Naive thymus-derived CD4-positive, alpha-beta T cell (primary cell): ENCODE results near the gene CCDC85A. TPM values are rescaled to one million over a fixed set of nuclear protein-coding genes. Genes with fewer than 3 reads are reported as not detected.

Experiments
- ATAC-seq: fragments of 150-1000 bp; cut with Tn5 transposase; 2 replicates; pipeline ENCODE4 v1.10.0; 2021; ENCODE audit warnings: mild to moderate bottlenecking, moderate library complexity
- CTCF ChIA-PET: fragments of 350-600 bp; sonication (Branson Sonifier 250); formaldehyde crosslinking; loops from one replicate; lab custom pipeline; 2021; ENCODE audit warnings: antibody characterized with exemption; lab: Charles Lee
- POLR2A ChIA-PET: fragments of 350-600 bp; sonication (Branson Sonifier 250); formaldehyde crosslinking; loops from one replicate; lab custom pipeline; 2021; ENCODE audit warnings: antibody characterized with exemption, inconsistent platforms; lab: Charles Lee
- DNase-seq, 9 donors: peaks; one replicate each; pipeline versions ENCODE4 v3.0.0 to v3.0.0-alpha.2; 2020 to 2022; ENCODE audit warnings: mixed read lengths in 1 of 9
- H3K27ac ChIP-seq: one replicate; pipeline ENCODE4 v1.7.0; 2013; ENCODE audit warnings: mild to moderate bottlenecking, low read depth, low read length, moderate library complexity
- H3K27me3 ChIP-seq, 2 donors: one replicate each; pipeline ENCODE4 v1.7.0; 2013; ENCODE audit warnings: low read length in 2 of 2, mild to moderate bottlenecking in 2 of 2, moderate library complexity in 2 of 2; ENCODE audit not compliant: control insufficient read depth in 2 of 2, insufficient read depth in 2 of 2
- H3K36me3 ChIP-seq, 3 experiments: 1 replicate in 2 of 3; 2 replicates in 1 of 3; pipeline ENCODE4 v1.7.0; 2013; ENCODE audit warnings: low read length in 3 of 3, mild to moderate bottlenecking in 3 of 3, moderate library complexity in 1 of 3; ENCODE audit not compliant: insufficient read depth in 3 of 3, control insufficient read depth in 2 of 3
- H3K4me1 ChIP-seq, 2 donors: one replicate each; pipeline ENCODE4 v1.7.0; 2013; ENCODE audit warnings: low read length in 2 of 2, mild to moderate bottlenecking in 2 of 2, moderate library complexity in 1 of 2; ENCODE audit not compliant: control insufficient read depth in 2 of 2, insufficient read depth in 2 of 2
- H3K4me3 ChIP-seq: 2 replicates; pipeline ENCODE4 v1.7.0; 2013; ENCODE audit warnings: mild to moderate bottlenecking, low read length
- H3K9me3 ChIP-seq, 3 experiments: 1 replicate in 2 of 3; 2 replicates in 1 of 3; pipeline ENCODE4 v1.7.0; 2013; ENCODE audit warnings: low read length in 3 of 3; ENCODE audit not compliant: control insufficient read depth in 2 of 3
- H3K27ac Mint-ChIP-seq, 9 donors: one replicate each; pipeline ENCODE4 v1.8.0; 2020 to 2022; ENCODE audit warnings: mixed read lengths in 9 of 9, mild to moderate bottlenecking in 8 of 9, moderate library complexity in 5 of 9, inconsistent platforms in 2 of 9
- H3K27me3 Mint-ChIP-seq, 5 donors: one replicate each; pipeline ENCODE4 v1.8.0; 2021 to 2022; ENCODE audit warnings: mixed read lengths in 5 of 5, mild to moderate bottlenecking in 1 of 5
- H3K36me3 Mint-ChIP-seq, 5 donors: one replicate each; pipeline ENCODE4 v1.8.0; 2020 to 2022; ENCODE audit warnings: mixed read lengths in 5 of 5, mild to moderate bottlenecking in 3 of 5, inconsistent platforms in 1 of 5
- H3K4me1 Mint-ChIP-seq, 7 donors: one replicate each; pipeline ENCODE4 v1.8.0; 2020 to 2022; ENCODE audit warnings: mixed read lengths in 7 of 7, mild to moderate bottlenecking in 3 of 7, inconsistent platforms in 1 of 7
- H3K4me3 Mint-ChIP-seq, 10 donors: one replicate each; pipeline ENCODE4 v1.8.0; 2020 to 2022; ENCODE audit warnings: mild to moderate bottlenecking in 10 of 10, mixed read lengths in 10 of 10, moderate library complexity in 6 of 10, inconsistent platforms in 2 of 10
- H3K9me3 Mint-ChIP-seq, 11 donors: one replicate each; pipeline ENCODE4 v1.8.0; 2020 to 2022; ENCODE audit warnings: mixed read lengths in 11 of 11, mild to moderate bottlenecking in 4 of 11, inconsistent platforms in 1 of 11, moderate library complexity in 1 of 11
- intact Hi-C, 2 donors: fragments of 100-400 bp; cut with micrococcal nuclease; formaldehyde crosslinking; loops; one replicate each; pipeline ENCODE4 v1.15.1; 2023
- polyA plus RNA-seq, 2 donors: library from polyadenylated mRNA; unstranded; fragments of 300-500 nt; fragmentation: Illumina TruSeq; gene quantifications; one replicate each; pipeline ENCODE4 v1.2.3, GENCODE V29; 2021
- total RNA-seq, 6 experiments: library from RNA in 5 of 6; stranded (reverse) in 5 of 6; gene quantifications; 1 replicate in 5 of 6; 2 replicates in 1 of 6; pipeline ENCODE4 v1.2.3 and lab custom pipeline; 2021 to 2026

CCDC85A gene
- total and polyA plus RNA-seq, 7 experiments from 2014 or later, result not detected

DNA sequence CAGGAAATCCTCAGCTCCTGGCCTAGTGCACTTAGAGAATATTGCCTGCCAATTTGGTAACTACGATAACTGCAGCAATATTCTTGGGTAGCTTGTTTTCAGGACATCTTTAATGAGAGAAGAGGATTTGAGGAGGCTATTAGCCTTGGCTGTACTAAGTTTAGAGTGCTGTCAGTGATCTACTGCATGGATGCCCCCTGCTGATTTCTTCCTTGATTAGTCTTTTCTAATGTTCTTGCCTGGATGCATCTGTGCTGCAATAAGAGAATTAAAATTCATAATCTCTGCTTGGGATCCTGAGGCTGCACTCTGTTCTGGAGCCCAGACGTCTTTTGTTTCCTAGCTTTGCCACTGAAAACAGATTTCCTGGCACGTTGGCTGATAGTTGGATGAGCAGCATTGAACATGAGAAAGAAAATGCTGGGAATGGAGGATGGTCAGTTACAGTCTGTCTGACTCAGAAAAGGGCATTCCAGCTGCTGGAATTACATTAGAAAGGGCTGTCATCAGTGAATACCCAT lies 115.4 kb downstream of the CCDC85A start:
- H3K36me3 Mint-ChIP-seq, result no peaks in the 10 kb centered on the region

DNA sequence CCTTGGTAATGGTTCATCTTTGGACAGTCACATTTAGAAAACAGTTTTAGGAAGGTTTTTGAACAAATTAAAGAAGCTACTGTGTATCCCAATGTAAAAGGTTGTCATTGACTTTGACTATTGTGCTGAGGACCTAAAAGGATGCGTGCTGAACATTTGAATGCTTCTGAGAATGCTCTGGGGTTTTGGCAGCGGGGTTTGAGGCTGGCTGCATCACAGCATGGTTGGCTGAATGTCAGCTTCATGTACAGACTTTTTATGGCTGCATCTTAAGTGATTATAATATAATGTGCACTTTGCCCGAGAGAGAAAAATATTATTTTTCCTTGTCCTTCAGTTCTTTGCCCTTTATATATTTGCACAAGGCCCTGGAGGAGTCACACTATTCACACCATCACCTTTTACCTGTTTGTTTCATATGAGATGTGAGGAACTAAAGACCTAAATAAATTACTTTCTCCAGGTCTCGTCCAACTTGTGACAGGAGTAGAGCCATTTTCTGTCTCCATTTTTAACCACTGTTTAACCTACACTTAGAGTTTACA lies 125.9 kb downstream of the CCDC85A start:
- CTCF ChIA-PET, result no interaction called here
- no peak overlapping the region for H3K27ac Mint-ChIP-seq
- no peaks in the 10 kb centered on the region for H3K9me3 ChIP-seq
- ATAC-seq (no peak), DNase-seq (no peak)
- H3K4me3 Mint-ChIP-seq, result no peak overlapping the region
- no peaks in the 10 kb centered on the region for H3K4me1 ChIP-seq
- H3K4me3 ChIP-seq, result no peak overlapping the region
- H3K9me3 Mint-ChIP-seq, result peaks cover 0 to 8% (median 0%) of the 10 kb centered on the region in 11 donors
- H3K36me3 Mint-ChIP-seq, result no peaks in the 10 kb centered on the region
- intact Hi-C loops, result no loop called here
- no peak overlapping the region for H3K27ac ChIP-seq
- POLR2A ChIA-PET, result no interaction called here
- no peaks in the 10 kb centered on the region for H3K27me3 Mint-ChIP-seq
- no peaks in the 10 kb centered on the region for H3K4me1 Mint-ChIP-seq
- no peaks in the 10 kb centered on the region for H3K36me3 ChIP-seq
- no peaks in the 10 kb centered on the region for H3K27me3 ChIP-seq

More for the DNA sequence above, 115.4 kb downstream of the CCDC85A start:
- no peak overlapping the region for H3K27ac Mint-ChIP-seq
- H3K27me3 Mint-ChIP-seq, result no peaks in the 10 kb centered on the region
- Histone ChIP-seq H3K27ac (no peak overlapping the region), H3K9me3 (no peaks in the 10 kb centered on the region), H3K4me1 (no peaks in the 10 kb centered on the region), H3K36me3 (no peaks in the 10 kb centered on the region), H3K27me3 (no peaks in the 10 kb centered on the region), H3K4me3 (no peak overlapping the region)
- DNase-seq (no peak), ATAC-seq (no peak)
- ChIA-PET CTCF (no interaction called here), POLR2A (no interaction called here)
- peaks cover 0 to 13% (median 1%) of the 10 kb centered on the region in 11 donors for H3K9me3 Mint-ChIP-seq
- H3K4me3 Mint-ChIP-seq, result no peak overlapping the region
- intact Hi-C loops, result no loop called here
- H3K4me1 Mint-ChIP-seq, result no peaks in the 10 kb centered on the region

DNA sequence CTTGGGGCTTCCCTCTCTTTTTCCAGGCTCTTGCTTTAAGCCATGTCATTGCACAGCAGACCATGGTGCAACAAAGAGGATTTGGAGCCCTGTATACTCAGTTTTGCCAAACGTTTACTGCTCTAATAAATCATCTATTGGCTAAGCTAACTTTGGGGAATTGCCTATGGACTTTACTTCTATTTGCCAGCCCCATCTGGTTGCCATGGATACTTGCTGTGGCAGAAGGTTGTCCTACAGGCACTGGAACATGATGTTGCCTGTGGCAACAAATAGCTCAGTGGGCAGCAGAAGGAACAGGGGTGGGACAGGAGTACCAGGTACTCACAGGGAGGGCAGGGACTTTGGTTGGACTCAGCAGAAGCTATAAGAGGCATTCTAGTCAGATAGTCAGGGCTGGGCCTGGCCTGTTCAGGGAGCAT lies 129.7 kb downstream of the CCDC85A start:
- Histone ChIP-seq H3K4me1 (no peaks in the 10 kb centered on the region), H3K27ac (no peak overlapping the region), H3K4me3 (no peak overlapping the region), H3K27me3 (no peaks in the 10 kb centered on the region), H3K36me3 (no peaks in the 10 kb centered on the region), H3K9me3 (no peaks in the 10 kb centered on the region)
- H3K9me3 Mint-ChIP-seq, result peaks cover 0 to 9% (median 3%) of the 10 kb centered on the region in 11 donors
- no peaks in the 10 kb centered on the region for H3K36me3 Mint-ChIP-seq
- ChIA-PET POLR2A (no interaction called here), CTCF (no interaction called here)
- H3K4me3 Mint-ChIP-seq, result no peak overlapping the region
- DNase-seq (no peak), ATAC-seq (no peak)
- intact Hi-C loops, result no loop called here
- H3K4me1 Mint-ChIP-seq, result no peaks in the 10 kb centered on the region
- H3K27me3 Mint-ChIP-seq, result no peaks in the 10 kb centered on the region
- no peak overlapping the region for H3K27ac Mint-ChIP-seq

DNA sequence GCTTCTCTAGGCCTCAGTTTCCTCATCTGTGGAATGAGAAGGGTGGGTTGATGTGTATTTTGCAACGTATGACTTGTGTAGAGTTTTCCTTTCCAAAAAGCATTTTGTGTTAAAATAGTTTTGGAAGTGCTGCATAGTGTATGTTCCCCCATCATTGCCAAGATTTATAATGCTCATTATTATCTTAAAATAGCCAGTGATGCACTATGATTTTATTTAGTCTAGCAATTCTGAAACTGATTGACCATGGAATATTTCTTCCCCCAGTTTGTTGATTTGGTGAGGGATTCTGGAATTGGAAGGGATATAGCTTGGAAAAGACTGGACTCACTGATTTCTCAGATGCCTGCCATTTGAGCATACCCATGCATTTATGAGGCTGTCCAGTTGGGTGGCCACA lies 130.6 kb downstream of the CCDC85A start:
- no peak for DNase-seq
- intact Hi-C loops, result no loop called here
- no peak for ATAC-seq
- CTCF ChIA-PET, result no interaction called here
- no peak overlapping the region for H3K4me3 Mint-ChIP-seq
- no peaks in the 10 kb centered on the region for H3K27me3 Mint-ChIP-seq
- no peaks in the 10 kb centered on the region for H3K4me1 Mint-ChIP-seq
- H3K9me3 ChIP-seq, result no peaks in the 10 kb centered on the region
- H3K9me3 Mint-ChIP-seq, result peaks cover 0 to 9% (median 5%) of the 10 kb centered on the region in 11 donors
- POLR2A ChIA-PET, result no interaction called here
- no peaks in the 10 kb centered on the region for H3K36me3 Mint-ChIP-seq
- H3K27ac Mint-ChIP-seq, result no peak overlapping the region
- H3K27me3 ChIP-seq, result no peaks in the 10 kb centered on the region
- H3K4me3 ChIP-seq, result no peak overlapping the region
- no peak overlapping the region for H3K27ac ChIP-seq
- no peaks in the 10 kb centered on the region for H3K36me3 ChIP-seq
- H3K4me1 ChIP-seq, result no peaks in the 10 kb centered on the region

DNA sequence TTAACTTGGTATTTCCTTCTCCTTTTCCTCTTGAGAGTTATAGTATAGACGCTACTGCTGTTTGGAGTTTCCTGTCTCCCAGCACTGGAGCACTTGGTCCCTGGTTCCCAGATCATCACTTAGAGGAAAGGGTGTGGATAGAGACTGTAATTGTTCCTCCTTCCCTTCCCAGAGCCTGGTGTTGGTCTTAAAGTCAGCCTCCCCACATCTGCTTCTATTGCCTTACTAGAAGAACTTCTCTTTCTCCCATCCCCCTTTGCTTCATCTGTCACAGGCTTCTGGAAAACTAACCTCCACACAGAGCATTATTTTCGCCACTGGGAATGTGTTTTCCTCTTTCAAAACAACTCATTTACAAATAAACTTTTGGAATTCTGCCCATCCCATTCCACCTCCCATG lies 131.0 kb downstream of the CCDC85A start:
- Mint-ChIP-seq H3K9me3 (peaks cover 0 to 11% (median 5%) of the 10 kb centered on the region in 11 donors), H3K4me1 (no peaks in the 10 kb centered on the region), H3K27me3 (no peaks in the 10 kb centered on the region), H3K4me3 (no peak overlapping the region), H3K36me3 (no peaks in the 10 kb centered on the region), H3K27ac (no peak overlapping the region)
- Histone ChIP-seq H3K27me3 (no peaks in the 10 kb centered on the region), H3K27ac (no peak overlapping the region), H3K4me3 (no peak overlapping the region), H3K36me3 (no peaks in the 10 kb centered on the region), H3K4me1 (no peaks in the 10 kb centered on the region), H3K9me3 (no peaks in the 10 kb centered on the region)
- intact Hi-C loops, result no loop called here
- ChIA-PET CTCF (no interaction called here), POLR2A (no interaction called here)
- ATAC-seq (no peak), DNase-seq (no peak)

DNA sequence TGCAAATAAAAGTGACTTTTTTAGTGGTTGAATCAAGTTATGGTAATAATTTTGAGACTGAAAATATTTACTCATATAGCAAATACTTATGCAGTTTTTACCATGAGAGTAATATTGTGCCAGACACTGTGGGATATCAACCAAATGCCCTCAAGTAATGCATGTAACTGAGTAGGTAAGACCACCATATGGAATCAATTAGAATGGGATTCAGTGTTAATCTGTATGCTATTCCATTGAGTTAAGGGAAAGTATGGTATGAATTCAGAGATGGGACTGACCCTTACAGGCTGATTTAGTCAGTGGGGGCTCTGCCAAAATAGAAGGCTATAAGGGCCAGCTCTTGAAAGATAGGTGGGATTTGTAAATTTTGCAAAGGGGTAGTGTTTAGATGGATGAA lies 131.6 kb downstream of the CCDC85A start:
- CTCF ChIA-PET, result no interaction called here
- Histone ChIP-seq H3K9me3 (no peaks in the 10 kb centered on the region), H3K4me1 (no peaks in the 10 kb centered on the region), H3K27ac (no peak overlapping the region), H3K27me3 (no peaks in the 10 kb centered on the region), H3K36me3 (no peaks in the 10 kb centered on the region), H3K4me3 (no peak overlapping the region)
- H3K27me3 Mint-ChIP-seq, result no peaks in the 10 kb centered on the region
- no peaks in the 10 kb centered on the region for H3K36me3 Mint-ChIP-seq
- H3K4me1 Mint-ChIP-seq, result no peaks in the 10 kb centered on the region
- no peak overlapping the region for H3K27ac Mint-ChIP-seq
- H3K4me3 Mint-ChIP-seq, result no peak overlapping the region
- peaks cover 0 to 14% (median 3%) of the 10 kb centered on the region in 11 donors for H3K9me3 Mint-ChIP-seq
- POLR2A ChIA-PET, result no interaction called here
- DNase-seq (no peak), ATAC-seq (no peak)
- intact Hi-C loops, result no loop called here

DNA sequence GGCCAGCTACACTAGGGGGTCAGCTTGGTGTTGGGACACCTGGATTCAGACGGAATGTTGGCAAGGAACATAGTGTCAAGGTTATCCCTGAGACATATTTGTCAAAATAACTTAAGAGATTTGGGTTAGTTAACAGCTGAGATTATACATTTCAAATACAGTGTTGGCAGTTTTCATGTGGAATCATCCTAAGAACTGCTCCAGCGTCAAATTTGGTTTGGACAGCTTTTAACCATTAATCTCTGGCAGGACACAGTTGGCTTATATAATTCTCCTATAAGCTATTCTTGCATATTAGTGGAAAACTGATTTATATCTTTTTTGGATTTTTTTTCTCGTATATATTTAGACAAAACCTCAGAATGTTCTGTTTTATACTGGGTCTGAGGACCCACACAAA lies 132.2 kb downstream of the CCDC85A start:
- Mint-ChIP-seq H3K27me3 (no peaks in the 10 kb centered on the region), H3K36me3 (no peaks in the 10 kb centered on the region)

More for the DNA sequence above, 132.2 kb downstream of the CCDC85A start:
- no peak overlapping the region for H3K4me3 ChIP-seq
- no peaks in the 10 kb centered on the region for H3K4me1 ChIP-seq
- Mint-ChIP-seq H3K4me1 (no peaks in the 10 kb centered on the region), H3K27ac (no peak overlapping the region), H3K4me3 (no peak overlapping the region), H3K9me3 (peaks cover 0 to 14% (median 3%) of the 10 kb centered on the region in 11 donors)
- intact Hi-C loops, result no loop called here
- no peak for DNase-seq
- no peaks in the 10 kb centered on the region for H3K9me3 ChIP-seq
- ChIA-PET CTCF (no interaction called here), POLR2A (no interaction called here)
- H3K27ac ChIP-seq, result no peak overlapping the region
- no peaks in the 10 kb centered on the region for H3K27me3 ChIP-seq
- ATAC-seq, result no peak
- no peaks in the 10 kb centered on the region for H3K36me3 ChIP-seq
